Measurements from ENCODE around the gene TERC.

Gene TERC

GRCh38 chr3:169772305-169772896, 7.5 kb upstream of the TERC start:
- ChIA-PET POLR2A (ENCODE audit: low non-redundant PET) (interaction anchor here (0.6 kb wide), 1 partner anchor 37 kb away, joined by 6 read pairs; no protein-coding TSS in a partner anchor), CTCF (interaction anchor here (0.7 kb wide), 1 partner anchor 295 kb away, joined by 5 read pairs; no protein-coding TSS in a partner anchor)

GRCh38 chr3:169771497-169772304, 6.8 kb upstream of the TERC start:
- no peak for DNase-seq (ENCODE audit: low spot score)
- TF ChIP-seq CTCF (conservative IDR thresholded peaks at IDR 0.05; ENCODE audit: low read depth) = no peak
- POLR2A ChIA-PET (ENCODE audit: low non-redundant PET) = interaction anchor here (0.7 kb wide), 1 partner anchor 310 kb away, joined by 3 read pairs; no protein-coding TSS in a partner anchor
- CTCF ChIA-PET = interaction anchor here (0.7 kb wide), 2 partner anchors 294 to 639 kb away, joined by 5 to 6 read pairs; no protein-coding TSS in a partner anchor
- H3K27ac ChIP-seq = peak overlapping the region; percentile 80

More at GRCh38 chr3:169772305-169772896, 7.5 kb upstream of the TERC start:
- TF ChIP-seq CTCF (conservative IDR thresholded peaks at IDR 0.05; ENCODE audit: low read depth) = no peak
- H3K27ac ChIP-seq = peak overlapping the region; percentile 98
- peak; percentile 54 for DNase-seq (ENCODE audit: low spot score)

- TF ChIP-seq CTCF (conservative IDR thresholded peaks at IDR 0.05; ENCODE audit: low read depth) = no peak
- peak within 1 kb of the TSS; percentile 93 for H3K27ac ChIP-seq
- ChIA-PET POLR2A (ENCODE audit: low non-redundant PET) (interaction anchor here (0.6 kb wide), 1 partner anchor 197 kb away, joined by 3 read pairs; the partner anchor contains the start of gene SEC62), CTCF (interaction anchor here (0.6 kb wide), 1 partner anchor 255 kb away, joined by 3 read pairs; no protein-coding TSS in a partner anchor)
- peak; percentile 40 for DNase-seq (ENCODE audit: low spot score)
Measured at GRCh38 chr3:169769287-169770181, 4.7 kb upstream of the TERC start, which contains the start of gene ACTRT3. TSS of gene ACTRT3 (minus strand) at chr3:169769561. CDS start at chr3:169769520, 41 bp downstream.

- TF ChIP-seq CTCF (conservative IDR thresholded peaks at IDR 0.05; ENCODE audit: low read depth) = no peak
- POLR2A ChIA-PET (ENCODE audit: low non-redundant PET) = interaction anchor here (1.3 kb wide), 1 partner anchor 10 kb away, joined by 3 read pairs; no protein-coding TSS in a partner anchor
- CTCF ChIA-PET = interaction anchor here (1.1 kb wide), 1 partner anchor 96 kb away, joined by 4 read pairs; no protein-coding TSS in a partner anchor
- DNase-seq (ENCODE audit: low spot score) = no peak
- H3K27ac ChIP-seq = peak overlapping the region; percentile 96
Measured at GRCh38 chr3:169764312-169764881, 463 bp downstream of the TERC start.

- no peak for DNase-seq (ENCODE audit: low spot score)
- no peak for TF ChIP-seq CTCF (conservative IDR thresholded peaks at IDR 0.05; ENCODE audit: low read depth)
- ChIA-PET POLR2A (ENCODE audit: low non-redundant PET) (no interaction called here), CTCF (no interaction called here)
- H3K27ac ChIP-seq = no peak overlapping the region
Measured at GRCh38 chr3:169760479-169760878, 4.4 kb downstream of the TERC start.
